Measurements from ENCODE around the gene HEPHL1.

The HEPHL1 gene

GRCh38 chr11:94128746-94129511, 107.8 kb downstream of the HEPHL1 start, which contains the start of gene PANX1:
PANX1 (plus strand) TSS chr11:94128841; CDS start chr11:94129313, 472 bp downstream.
- in situ Hi-C loops (cut with MboI; ENCODE audit: low sequenced_read_pairs), result no loop called here

DNA sequence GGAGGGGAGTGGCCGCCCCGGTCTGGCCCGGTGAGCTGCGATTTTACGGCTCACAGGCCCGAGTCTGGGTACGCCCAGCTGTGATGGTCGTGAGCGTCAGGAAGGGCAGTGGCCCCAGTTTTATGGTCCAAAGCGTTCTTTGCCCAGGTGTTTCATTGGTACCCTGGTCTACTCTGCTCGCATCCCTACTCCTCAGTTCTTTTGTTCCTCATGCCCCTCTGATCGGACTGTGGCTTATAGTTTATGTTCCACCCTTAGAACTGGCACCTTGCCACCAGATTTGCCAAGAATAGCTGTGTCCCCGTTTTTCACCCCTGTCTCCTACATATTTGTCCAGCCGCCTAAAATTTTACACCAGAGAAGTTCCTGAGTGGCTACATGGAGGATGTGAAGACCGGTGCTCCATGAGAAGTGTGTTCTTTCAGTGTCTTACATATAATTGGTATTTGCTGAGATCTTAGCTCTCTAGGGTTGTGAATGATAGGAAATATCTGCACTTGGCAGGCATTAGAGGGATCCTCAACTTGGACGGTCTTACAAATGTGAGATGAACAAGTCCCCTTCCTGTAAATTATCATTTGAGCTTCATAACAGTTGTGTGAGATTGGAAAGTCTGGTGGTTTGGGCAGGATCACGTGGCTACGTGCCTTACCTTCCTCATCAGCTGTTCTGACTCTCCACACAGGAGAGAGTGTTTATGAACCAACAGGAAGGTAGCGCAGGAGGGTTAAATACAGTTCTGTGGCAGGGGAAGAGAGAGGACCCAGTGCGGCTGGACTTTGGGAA, 108.6 kb downstream of the HEPHL1 start:
- in situ Hi-C loops (cut with MboI; ENCODE audit: low sequenced_read_pairs), result no loop called here

- in situ Hi-C loops (cut with MboI; ENCODE audit: low sequenced_read_pairs), result no loop called here
Observed at GRCh38 chr11:94130298-94131046, 109.3 kb downstream of the HEPHL1 start.

DNA sequence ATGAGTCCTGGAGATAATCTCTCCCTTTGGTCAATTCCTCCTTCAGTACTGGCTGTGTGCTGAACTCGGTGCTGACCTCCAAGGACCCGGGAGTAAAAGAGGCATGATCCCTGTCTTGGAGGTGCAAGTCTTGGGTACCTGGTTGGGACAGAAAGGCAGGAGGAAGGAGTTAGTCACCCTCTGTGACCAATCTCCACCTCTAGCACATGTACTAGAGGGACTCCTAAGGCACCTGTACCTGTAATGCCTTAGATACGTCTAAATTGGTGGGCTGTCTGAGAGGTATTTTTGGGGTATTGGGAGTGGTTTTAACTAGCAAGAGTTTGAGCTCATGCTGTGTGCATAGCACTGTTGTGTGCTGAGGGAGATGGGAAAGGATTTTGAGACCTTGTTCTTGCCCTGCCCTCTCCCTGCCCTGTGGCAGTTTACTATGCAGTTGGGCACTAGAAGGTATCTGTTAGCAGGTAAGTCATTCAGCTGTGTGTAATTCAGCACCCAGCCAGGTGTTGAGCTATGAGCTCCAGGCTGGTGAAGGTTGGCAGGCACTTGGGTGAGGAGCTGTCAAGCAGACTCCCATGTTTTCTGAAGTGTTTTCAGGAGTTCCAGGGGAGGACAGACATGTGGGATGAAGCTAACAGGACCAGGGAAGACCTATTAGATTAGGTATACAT, 110.0 kb downstream of the HEPHL1 start:
- in situ Hi-C loops (cut with MboI; ENCODE audit: low sequenced_read_pairs), result no loop called here

- in situ Hi-C loops (cut with MboI; ENCODE audit: low sequenced_read_pairs), result no loop called here
Observed at GRCh38 chr11:94131718-94132115, 110.6 kb downstream of the HEPHL1 start.

DNA sequence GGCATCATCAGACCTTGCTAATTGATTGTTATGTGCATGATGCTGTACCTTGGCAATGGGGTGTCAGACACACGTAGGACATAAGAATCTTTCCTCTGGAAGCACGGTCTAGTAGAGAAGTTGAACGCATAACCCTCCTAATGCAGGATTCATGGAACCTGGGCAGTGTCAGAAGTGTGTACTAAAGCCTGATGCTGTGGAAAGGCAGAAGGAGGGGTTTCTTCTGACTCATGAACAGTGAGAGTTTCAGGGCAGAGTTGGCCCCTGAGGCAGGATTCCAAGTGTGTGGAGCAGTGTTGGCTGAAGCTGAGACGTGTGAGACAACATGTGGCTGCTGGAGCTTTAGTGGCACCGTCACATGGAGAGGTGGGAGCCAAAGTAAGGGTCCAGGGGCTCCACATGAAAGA, 111.0 kb downstream of the HEPHL1 start:
- in situ Hi-C loops (cut with MboI; ENCODE audit: low sequenced_read_pairs), result no loop called here

- in situ Hi-C loops (cut with MboI; ENCODE audit: low sequenced_read_pairs), result no loop called here
Observed at GRCh38 chr11:94132823-94133408, 111.8 kb downstream of the HEPHL1 start.

DNA sequence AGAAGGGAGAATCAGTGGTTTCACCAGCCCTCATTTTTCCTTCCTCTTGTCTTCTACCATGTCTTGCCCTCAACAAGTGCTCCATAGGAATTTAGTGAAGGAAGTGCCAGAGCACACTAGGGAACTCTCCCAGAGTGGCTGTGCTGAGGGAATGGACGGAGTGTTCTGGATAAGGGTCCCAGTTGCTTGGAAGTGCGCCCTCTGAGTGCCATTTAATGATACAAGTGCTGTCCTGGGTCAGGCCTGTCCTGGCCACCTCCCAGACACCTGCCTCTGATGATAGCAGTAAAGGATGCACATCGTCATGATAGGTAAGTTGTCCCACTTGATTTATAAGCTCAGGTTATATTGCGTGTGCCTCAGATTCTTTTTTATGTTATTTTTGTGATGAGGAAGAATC, 112.6 kb downstream of the HEPHL1 start:
- in situ Hi-C loops (cut with MboI; ENCODE audit: low sequenced_read_pairs), result no loop called here

GRCh38 chr11:94134651-94135512, 113.7 kb downstream of the HEPHL1 start:
- in situ Hi-C loops (cut with MboI; ENCODE audit: low sequenced_read_pairs), result no loop called here

- in situ Hi-C loops (cut with MboI; ENCODE audit: low sequenced_read_pairs), result no loop called here
Observed at GRCh38 chr11:94139416-94139815, 118.3 kb downstream of the HEPHL1 start.

GRCh38 chr11:94140154-94140655, 119.1 kb downstream of the HEPHL1 start:
- in situ Hi-C loops (cut with MboI; ENCODE audit: low sequenced_read_pairs), result no loop called here

- in situ Hi-C loops (cut with MboI; ENCODE audit: low sequenced_read_pairs), result no loop called here
Observed at GRCh38 chr11:94141511-94142307, 120.6 kb downstream of the HEPHL1 start.

DNA sequence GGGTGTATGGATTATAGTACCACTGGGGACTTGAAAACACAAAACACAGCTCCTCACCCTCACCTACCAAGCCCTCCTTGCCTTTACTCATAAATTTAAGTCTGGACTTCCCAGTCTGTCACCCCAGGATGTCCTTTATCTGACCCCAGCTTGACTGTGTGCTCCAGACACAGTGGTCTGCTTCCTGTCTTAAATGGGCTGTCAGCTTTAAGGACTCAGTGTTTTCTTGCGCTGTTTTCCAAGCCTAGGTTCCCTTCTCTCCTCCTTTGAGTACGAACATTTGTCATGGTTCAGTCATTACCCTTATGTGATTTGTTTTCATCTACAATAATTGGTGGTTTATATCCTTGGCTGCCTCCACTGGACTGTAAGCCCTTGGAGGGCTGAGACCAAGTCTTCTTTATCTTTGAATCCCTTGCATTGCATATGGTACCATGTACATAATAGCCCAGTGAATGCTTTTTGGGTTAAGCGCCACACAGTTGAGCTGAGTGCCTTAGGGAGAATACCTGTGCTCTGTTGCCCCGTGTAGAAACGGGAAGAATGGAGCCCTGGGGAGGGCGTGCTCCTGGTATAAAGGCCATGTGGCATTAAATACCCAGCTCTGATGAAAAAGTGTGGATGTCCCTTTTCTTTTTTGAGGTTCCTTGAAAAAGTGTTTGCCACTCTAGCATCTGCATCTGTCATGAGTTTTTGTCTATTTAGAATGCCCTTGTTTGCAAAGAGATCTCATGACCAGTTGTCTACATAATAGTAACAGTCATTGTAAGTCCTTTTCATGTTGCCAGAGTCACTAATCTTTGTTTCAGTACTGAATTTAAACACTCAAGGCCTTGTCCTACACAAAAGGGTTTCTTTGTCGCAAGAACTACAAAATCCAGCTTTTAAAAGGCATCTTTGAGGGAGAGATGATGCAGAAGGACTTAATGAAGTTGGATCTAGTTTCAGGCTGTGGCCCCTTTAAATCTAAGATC, 121.4 kb downstream of the HEPHL1 start:
- in situ Hi-C loops (cut with MboI; ENCODE audit: low sequenced_read_pairs), result no loop called here

DNA sequence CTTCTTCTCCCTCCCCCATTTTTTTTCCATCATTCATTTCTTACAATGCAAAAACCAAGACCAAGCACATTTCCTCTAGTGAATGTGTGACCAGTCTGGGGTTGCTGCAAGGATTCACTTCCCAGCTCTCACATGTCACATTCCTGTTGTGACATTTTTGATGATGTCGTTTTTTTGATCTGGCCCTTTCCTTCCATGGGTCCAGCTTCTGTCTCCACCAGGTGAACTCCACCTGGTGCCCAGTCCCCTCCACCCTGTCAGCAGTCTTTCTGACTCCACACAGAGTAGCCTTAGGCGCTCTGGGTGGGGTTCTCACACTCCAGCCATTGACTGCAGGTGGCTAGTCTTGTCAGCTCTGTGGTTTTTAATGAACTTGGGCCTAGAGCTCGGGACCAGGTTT, 123.1 kb downstream of the HEPHL1 start:
- in situ Hi-C loops (cut with MboI; ENCODE audit: low sequenced_read_pairs), result no loop called here

DNA sequence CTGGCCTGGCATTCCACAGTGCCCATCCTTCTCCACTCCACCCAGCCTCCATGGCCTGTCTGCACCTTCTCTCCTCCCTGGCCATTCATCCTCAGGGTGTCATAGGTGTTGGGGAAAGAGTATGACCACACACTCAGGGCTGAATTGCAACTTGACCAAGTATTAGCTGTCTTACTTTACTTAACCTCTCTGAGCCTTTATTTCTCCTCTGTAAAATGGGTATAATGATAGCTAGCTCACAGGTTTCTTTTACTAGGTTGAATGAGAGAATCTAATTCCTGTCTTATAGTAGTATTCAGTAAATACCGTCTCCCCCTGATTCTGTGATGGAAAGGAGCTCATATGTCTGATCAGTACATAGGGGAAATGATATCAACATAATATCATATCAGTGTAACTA, 123.5 kb downstream of the HEPHL1 start:
- in situ Hi-C loops (cut with MboI; ENCODE audit: low sequenced_read_pairs), result no loop called here

DNA sequence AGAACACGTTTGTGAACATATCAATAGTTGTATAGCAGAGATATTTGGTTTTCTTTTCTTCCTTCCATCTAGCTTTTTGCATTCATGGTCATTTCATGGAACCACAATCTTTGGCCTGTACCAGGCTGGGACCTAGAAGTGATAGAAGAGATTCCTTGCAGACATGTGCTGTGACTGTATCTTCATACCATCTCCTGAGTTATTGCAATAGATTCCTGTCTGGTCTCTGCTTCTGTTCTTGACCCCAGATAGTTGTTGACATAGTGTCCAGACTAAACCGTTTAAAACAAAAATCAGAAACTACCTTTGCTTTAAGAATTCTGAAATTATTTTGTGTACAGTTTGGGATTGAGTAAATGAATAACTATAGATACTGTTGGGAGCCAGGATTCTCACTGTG, 124.3 kb downstream of the HEPHL1 start:
- in situ Hi-C loops (cut with MboI; ENCODE audit: low sequenced_read_pairs), result no loop called here

DNA sequence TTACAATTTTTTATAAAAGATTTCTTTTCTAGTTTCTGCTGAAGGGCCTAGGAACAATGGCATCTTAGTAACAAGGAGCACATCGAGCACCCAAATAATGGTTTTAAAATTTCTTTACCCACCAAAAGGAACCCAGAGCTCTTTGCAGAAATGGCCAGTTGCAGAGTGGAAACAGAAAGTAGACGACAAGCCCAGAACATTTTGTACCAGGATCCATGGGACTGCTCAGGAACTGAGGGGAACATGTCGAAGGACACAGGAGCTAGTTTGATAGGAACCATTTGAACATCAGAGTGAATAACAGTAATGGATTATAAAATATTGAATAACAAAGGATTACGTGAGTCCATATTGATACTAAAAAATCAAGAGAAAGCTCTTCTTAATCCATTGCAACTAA, 124.8 kb downstream of the HEPHL1 start:
- in situ Hi-C loops (cut with MboI; ENCODE audit: low sequenced_read_pairs), result no loop called here

All from hTERT RPE-1 (cell line).